Right hindlimb (tissue), 1 donor: Measurements from ENCODE around the gene ITGA4.

Source experiments
- DNase-seq: peaks from one replicate; pipeline ENCODE4 v3.0.0-alpha.2; 2018

ITGA4 gene

DNA sequence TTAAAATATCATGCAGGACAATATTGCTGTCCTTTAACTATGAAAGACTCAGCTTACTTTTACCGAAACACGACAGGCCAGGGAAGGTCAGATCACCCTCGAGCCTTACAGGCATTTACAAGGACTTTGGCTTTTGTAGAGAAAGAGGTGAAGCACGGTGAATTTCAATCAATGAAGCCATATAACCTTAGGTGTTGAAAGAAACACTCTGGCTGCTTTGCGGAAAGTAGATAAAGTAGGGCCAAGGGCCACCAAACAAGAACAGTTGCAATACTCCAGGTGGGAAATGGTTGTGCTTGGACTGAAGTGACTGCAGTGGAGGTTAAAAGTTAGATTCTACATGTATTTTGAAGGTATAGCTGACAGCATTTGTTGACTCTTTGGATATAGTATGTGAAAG lies 119.2 kb downstream of the ITGA4 start:
- DNase-seq: no peak

DNA sequence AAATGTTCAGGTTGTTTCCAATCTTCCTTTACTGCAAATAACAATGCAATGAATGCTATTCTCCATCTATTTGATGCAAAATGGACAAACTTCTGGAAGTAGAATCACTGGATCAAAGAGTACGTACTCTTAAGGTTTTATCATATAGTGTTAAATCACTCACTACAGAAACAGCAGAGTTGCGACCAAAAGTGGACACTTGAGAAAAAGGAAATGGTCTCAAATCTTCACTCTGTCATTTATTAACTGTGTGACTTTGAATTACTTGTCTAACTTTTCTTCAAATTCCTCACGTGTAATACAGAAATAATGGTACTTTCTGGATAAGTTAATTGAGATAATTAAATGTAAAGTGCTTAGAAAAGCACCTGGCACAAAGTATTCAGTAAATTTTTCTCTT lies 121.6 kb downstream of the ITGA4 start:
- DNase-seq: no peak

- no peak for DNase-seq
Measured at GRCh38 chr2:181581534-181581933, 124.3 kb downstream of the ITGA4 start.

GRCh38 chr2:181585732-181586131 lies 128.5 kb downstream of the ITGA4 start:
- no peak for DNase-seq
